Measurements from ENCODE around the gene ERICH2.

DNA sequence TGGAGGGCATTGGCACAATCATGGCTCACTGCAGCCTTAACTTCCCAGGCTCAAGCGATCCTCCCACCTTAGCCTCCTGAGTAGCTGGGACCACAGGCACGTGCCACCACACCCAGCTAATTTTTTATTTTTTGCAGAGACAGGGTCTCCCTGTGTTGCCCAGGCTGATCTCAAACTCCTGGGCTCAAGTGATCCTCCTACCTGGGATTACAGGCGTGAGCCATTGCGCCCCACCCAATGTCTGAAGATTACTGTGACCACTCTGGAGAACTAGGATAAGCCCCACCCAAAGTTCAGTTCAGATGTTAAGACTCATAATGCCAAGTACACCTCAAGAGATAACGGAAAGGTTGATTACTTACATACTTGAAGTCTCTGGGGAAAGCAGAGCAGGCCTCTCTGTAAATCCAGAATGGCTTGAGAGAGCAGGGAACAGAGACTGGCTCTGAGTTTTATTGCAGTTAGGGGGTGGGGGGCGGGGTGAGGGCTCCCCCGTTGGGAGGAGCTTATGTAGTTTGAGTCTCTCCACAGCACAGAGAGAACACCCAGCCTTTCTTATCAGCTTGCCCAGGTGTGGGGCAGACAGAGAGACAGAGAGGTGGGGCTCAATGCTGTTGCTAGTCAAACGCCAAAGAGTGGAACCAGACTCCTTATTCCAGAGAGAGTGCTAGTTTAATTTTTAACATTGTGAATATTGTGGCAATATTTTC lies 26.5 kb upstream of the ERICH2 start:
- TF ChIP-seq POLR2A (IDR thresholded peaks at IDR 0.05) = no peak
- TF ChIP-seq, protein P1, sequence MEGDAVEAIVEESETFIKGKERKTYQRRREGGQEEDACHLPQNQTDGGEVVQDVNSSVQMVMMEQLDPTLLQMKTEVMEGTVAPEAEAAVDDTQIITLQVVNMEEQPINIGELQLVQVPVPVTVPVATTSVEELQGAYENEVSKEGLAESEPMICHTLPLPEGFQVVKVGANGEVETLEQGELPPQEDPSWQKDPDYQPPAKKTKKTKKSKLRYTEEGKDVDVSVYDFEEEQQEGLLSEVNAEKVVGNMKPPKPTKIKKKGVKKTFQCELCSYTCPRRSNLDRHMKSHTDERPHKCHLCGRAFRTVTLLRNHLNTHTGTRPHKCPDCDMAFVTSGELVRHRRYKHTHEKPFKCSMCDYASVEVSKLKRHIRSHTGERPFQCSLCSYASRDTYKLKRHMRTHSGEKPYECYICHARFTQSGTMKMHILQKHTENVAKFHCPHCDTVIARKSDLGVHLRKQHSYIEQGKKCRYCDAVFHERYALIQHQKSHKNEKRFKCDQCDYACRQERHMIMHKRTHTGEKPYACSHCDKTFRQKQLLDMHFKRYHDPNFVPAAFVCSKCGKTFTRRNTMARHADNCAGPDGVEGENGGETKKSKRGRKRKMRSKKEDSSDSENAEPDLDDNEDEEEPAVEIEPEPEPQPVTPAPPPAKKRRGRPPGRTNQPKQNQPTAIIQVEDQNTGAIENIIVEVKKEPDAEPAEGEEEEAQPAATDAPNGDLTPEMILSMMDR (IDR thresholded peaks at IDR 0.05) = no peak

Data from ovary (tissue), 3 donors.